Measurements from ENCODE around the gene NOL3. TPM values are rescaled to one million over a fixed set of nuclear protein-coding genes. Genes with fewer than 3 reads are reported as not detected.

NOL3 gene
- total and polyA plus RNA-seq, 2 of the 13 experiments (the other 11 are each of a cell fraction or from before 2014, with no cell fraction given) = 5.7 to 20.5 TPM

- TF ChIP-seq ATF1 (CRISPR knock-in tag; IDR thresholded peaks at IDR 0.05) = no peak
- TF ChIP-seq NR2C2 (CRISPR knock-in tag; IDR thresholded peaks at IDR 0.05; ENCODE audit: borderline replicate concordance) = peak; percentile 48; the same call in 1 of the 2 replicates
- TF ChIP-seq SUZ12 (IDR thresholded peaks at IDR 0.05; ENCODE audit: low read depth, low read length) = no peak
- peak; percentile 62 for TF ChIP-seq SMAD3 (CRISPR knock-in tag; IDR thresholded peaks at IDR 0.05)
- TF ChIP-seq, protein P1, sequence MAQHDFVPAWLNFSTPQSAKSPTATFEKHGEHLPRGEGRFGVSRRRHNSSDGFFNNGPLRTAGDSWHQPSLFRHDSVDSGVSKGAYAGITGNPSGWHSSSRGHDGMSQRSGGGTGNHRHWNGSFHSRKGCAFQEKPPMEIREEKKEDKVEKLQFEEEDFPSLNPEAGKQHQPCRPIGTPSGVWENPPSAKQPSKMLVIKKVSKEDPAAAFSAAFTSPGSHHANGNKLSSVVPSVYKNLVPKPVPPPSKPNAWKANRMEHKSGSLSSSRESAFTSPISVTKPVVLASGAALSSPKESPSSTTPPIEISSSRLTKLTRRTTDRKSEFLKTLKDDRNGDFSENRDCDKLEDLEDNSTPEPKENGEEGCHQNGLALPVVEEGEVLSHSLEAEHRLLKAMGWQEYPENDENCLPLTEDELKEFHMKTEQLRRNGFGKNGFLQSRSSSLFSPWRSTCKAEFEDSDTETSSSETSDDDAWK (CRISPR knock-in tag; IDR thresholded peaks at IDR 0.05) = no peak
- peak; percentile 66; the same call in 1 of the 2 replicates for TF ChIP-seq YEATS4 (CRISPR knock-in tag; IDR thresholded peaks at IDR 0.05; ENCODE audit: borderline replicate concordance)
- TF ChIP-seq GTF2F1 (IDR thresholded peaks at IDR 0.05; ENCODE audit: low read length) = no peak
- no peak for TF ChIP-seq ZNF343 (CRISPR knock-in tag; IDR thresholded peaks at IDR 0.05)
- no peak for TF ChIP-seq IKZF1 (IDR thresholded peaks at IDR 0.05)
- no peak; the same call in 1 of the 2 replicates for TF ChIP-seq PRDM4 (CRISPR knock-in tag; IDR thresholded peaks at IDR 0.05; ENCODE audit: borderline replicate concordance)
- TF ChIP-seq ZBTB8A (CRISPR knock-in tag; IDR thresholded peaks at IDR 0.05; ENCODE audit: borderline replicate concordance, low read depth) = peak; percentile 76; the same call in 1 of the 2 replicates
- 0 out of 2 replicates have a peak, but pooled peaks have one; percentile 65 for TF ChIP-seq ZFP36L1 (CRISPR knock-in tag; IDR thresholded peaks at IDR 0.05)
- peak; percentile 29; the same call in 1 of the 2 replicates for TF ChIP-seq ZNF816 (CRISPR knock-in tag; IDR thresholded peaks at IDR 0.05; ENCODE audit: borderline replicate concordance)
- TF ChIP-seq PTBP1 (IDR thresholded peaks at IDR 0.05; ENCODE audit: low read depth, low read length, poor library complexity, severe bottlenecking) = peak; percentile 83
- TF ChIP-seq, protein P2, sequence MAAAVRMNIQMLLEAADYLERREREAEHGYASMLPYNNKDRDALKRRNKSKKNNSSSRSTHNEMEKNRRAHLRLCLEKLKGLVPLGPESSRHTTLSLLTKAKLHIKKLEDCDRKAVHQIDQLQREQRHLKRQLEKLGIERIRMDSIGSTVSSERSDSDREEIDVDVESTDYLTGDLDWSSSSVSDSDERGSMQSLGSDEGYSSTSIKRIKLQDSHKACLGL (CRISPR knock-in tag; IDR thresholded peaks at IDR 0.05) = peak; percentile 93
- peak; percentile 84; the same call in 1 of the 2 replicates for TF ChIP-seq ZNF335 (CRISPR knock-in tag; IDR thresholded peaks at IDR 0.05)
- TF ChIP-seq ZNF292 (CRISPR knock-in tag; IDR thresholded peaks at IDR 0.05; ENCODE audit: borderline replicate concordance, low read depth) = peak; percentile 95; the same call in 1 of the 2 replicates
- peak; percentile 93 for TF ChIP-seq MXD3 (CRISPR knock-in tag; IDR thresholded peaks at IDR 0.05)
- TF ChIP-seq TFDP1 (CRISPR knock-in tag; IDR thresholded peaks at IDR 0.05; ENCODE audit: borderline replicate concordance) = peak; percentile 93; the same call in 1 of the 2 replicates
- no peak for TF ChIP-seq FOXM1 (CRISPR knock-in tag; IDR thresholded peaks at IDR 0.05)
- TF ChIP-seq ZNF253 (CRISPR knock-in tag; IDR thresholded peaks at IDR 0.05; ENCODE audit: borderline replicate concordance) = no peak
- TF ChIP-seq FOXC1 (CRISPR knock-in tag; IDR thresholded peaks at IDR 0.05; ENCODE audit: borderline replicate concordance) = peak; percentile 82
- peak; percentile 90 for TF ChIP-seq KMT2A (CRISPR knock-in tag; IDR thresholded peaks at IDR 0.05)
These were observed 3.7 kb downstream of the NOL3 start (continued) for GRCh38 chr16:67173808-67174705.
